ENCODE data around the gene ALDH18A1. TPM values are rescaled to one million over a fixed set of nuclear protein-coding genes. Genes with fewer than 3 reads are reported as not detected.

Gene ALDH18A1
- total RNA-seq, 2 donors from 2014 or later = 153 to 235 TPM

DNA sequence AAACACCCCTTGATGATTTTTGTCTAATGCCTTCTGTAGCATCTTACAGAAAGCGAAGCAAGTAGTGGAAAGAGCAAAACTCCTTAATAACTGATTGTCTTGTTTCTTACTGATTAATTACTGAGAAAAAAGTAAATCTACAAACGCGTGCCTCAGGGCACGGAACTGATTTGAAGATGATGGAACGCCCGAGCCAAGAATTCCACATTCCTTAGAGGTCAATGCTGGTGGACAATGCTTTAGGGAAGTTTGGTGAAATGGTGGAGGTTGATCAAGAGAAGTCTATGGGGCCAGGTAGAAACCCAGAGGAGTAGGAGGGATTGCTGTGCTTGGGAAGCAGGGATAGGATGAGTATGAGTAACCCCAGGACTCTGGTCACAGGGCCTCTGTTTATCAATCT, 90.4 kb downstream of the ALDH18A1 start:
- Histone ChIP-seq H3K36me3 (no peaks in the 10 kb centered on the region), H3K4me1 (peaks cover 10% of the 10 kb centered on the region), H3K4me3 (no peak overlapping the region), H3K27ac (no peak overlapping the region), H3K9ac (ENCODE audit: low read depth in 2 of 2, low read length in 2 of 2) (no peak overlapping the region), H3K9me3 (no peaks in the 10 kb centered on the region), H3K27me3 (no peaks in the 10 kb centered on the region)
- intact Hi-C loops (cut with DNase I) = no loop called here
- TF ChIP-seq, protein P1, sequence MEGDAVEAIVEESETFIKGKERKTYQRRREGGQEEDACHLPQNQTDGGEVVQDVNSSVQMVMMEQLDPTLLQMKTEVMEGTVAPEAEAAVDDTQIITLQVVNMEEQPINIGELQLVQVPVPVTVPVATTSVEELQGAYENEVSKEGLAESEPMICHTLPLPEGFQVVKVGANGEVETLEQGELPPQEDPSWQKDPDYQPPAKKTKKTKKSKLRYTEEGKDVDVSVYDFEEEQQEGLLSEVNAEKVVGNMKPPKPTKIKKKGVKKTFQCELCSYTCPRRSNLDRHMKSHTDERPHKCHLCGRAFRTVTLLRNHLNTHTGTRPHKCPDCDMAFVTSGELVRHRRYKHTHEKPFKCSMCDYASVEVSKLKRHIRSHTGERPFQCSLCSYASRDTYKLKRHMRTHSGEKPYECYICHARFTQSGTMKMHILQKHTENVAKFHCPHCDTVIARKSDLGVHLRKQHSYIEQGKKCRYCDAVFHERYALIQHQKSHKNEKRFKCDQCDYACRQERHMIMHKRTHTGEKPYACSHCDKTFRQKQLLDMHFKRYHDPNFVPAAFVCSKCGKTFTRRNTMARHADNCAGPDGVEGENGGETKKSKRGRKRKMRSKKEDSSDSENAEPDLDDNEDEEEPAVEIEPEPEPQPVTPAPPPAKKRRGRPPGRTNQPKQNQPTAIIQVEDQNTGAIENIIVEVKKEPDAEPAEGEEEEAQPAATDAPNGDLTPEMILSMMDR (IDR thresholded peaks at IDR 0.05) = no peak
- no peak for DNase-seq

GRCh38 chr10:95565336-95565735, 91.2 kb downstream of the ALDH18A1 start:
- Histone ChIP-seq H3K4me1 (peaks cover 10% of the 10 kb centered on the region), H3K4me3 (no peak overlapping the region), H3K27me3 (no peaks in the 10 kb centered on the region), H3K27ac (no peak overlapping the region), H3K9me3 (no peaks in the 10 kb centered on the region), H3K9ac (ENCODE audit: low read depth in 2 of 2, low read length in 2 of 2) (no peak overlapping the region), H3K36me3 (no peaks in the 10 kb centered on the region)
- intact Hi-C loops (cut with DNase I) = no loop called here
- no peak for DNase-seq
- TF ChIP-seq, protein P1 (IDR thresholded peaks at IDR 0.05) = no peak

GRCh38 chr10:95564291-95564690, 92.2 kb downstream of the ALDH18A1 start:
- Histone ChIP-seq H3K27ac (no peak overlapping the region), H3K4me3 (no peak overlapping the region), H3K36me3 (no peaks in the 10 kb centered on the region), H3K4me1 (peaks cover 10% of the 10 kb centered on the region), H3K9me3 (no peaks in the 10 kb centered on the region), H3K9ac (ENCODE audit: low read depth in 2 of 2, low read length in 2 of 2) (no peak overlapping the region), H3K27me3 (no peaks in the 10 kb centered on the region)
- no peak for DNase-seq
- TF ChIP-seq, protein P1 (IDR thresholded peaks at IDR 0.05) = no peak
- intact Hi-C loops (cut with DNase I) = no loop called here

DNA sequence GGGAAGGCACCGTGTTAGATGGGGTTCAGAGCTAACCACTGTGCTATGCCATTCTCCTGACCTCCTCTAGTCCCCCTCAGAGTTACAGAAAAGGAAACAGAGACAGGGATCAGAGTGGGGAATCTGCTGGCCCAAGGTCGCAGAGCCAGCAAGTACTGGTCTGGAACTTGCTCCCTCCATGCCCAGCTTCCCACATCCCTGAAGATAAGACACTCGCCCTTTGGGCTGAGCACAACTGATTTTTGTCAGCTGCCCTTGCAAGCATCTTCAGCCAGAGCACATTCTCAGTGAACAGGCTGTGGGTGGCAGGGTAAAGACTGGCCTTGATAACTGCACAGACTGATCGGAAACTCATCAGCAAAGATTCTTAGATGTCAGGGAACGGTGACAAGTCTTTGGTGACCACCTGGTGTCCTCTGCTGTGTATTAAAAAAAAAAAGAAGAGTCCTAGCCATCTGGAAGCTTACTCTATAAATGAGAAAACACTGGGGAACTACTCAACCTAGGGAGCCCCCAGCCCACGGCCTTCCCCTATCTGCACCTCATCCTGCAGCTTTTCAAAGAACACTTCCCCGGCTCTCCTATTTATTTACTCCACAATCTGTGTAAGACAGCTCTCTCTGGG, 94.1 kb downstream of the ALDH18A1 start:
- no peaks in the 10 kb centered on the region for H3K9me3 ChIP-seq
- intact Hi-C loops (cut with DNase I) = no loop called here
- peak overlapping the region in 1 of 2 donors; percentile 62 for H3K9ac ChIP-seq (ENCODE audit: low read depth in 2 of 2, low read length in 2 of 2)
- H3K27me3 ChIP-seq = no peaks in the 10 kb centered on the region
- DNase-seq = no peak
- H3K4me3 ChIP-seq = no peak overlapping the region
- TF ChIP-seq, protein P1 (IDR thresholded peaks at IDR 0.05) = no peak
- H3K4me1 ChIP-seq = peaks cover 10% of the 10 kb centered on the region
- H3K36me3 ChIP-seq = no peaks in the 10 kb centered on the region
- no peak overlapping the region for H3K27ac ChIP-seq

GRCh38 chr10:95561864-95562177, 94.7 kb downstream of the ALDH18A1 start:
- H3K27me3 ChIP-seq = no peaks in the 10 kb centered on the region
- peak overlapping the region in 1 of 2 donors; percentile 29 for H3K9ac ChIP-seq (ENCODE audit: low read depth in 2 of 2, low read length in 2 of 2)
- peak overlapping the region; percentile 89 for H3K4me3 ChIP-seq
- H3K36me3 ChIP-seq = no peaks in the 10 kb centered on the region
- TF ChIP-seq, protein P1 (IDR thresholded peaks at IDR 0.05) = no peak
- no peak overlapping the region for H3K27ac ChIP-seq
- intact Hi-C loops (cut with DNase I) = no loop called here
- DNase-seq = no peak
- H3K4me1 ChIP-seq = peaks cover 10% of the 10 kb centered on the region
- no peaks in the 10 kb centered on the region for H3K9me3 ChIP-seq
